GM10248 (cell line): Measurements from ENCODE around the gene HELZ.

Experiments used
- CTCF ChIA-PET: fragments of 300-600 bp; sonication (Branson Sonifier 250); formaldehyde crosslinking; extraction: SDS; loops from one replicate; lab custom pipeline; 2021; ENCODE audit warnings: antibody characterized with exemption; lab: Yijun Ruan, JAX
- POLR2A ChIA-PET: fragments of 350-650 bp; sonication (Branson Sonifier 250); formaldehyde crosslinking; extraction: SDS; loops from one replicate; lab custom pipeline; 2020; ENCODE audit warnings: antibody characterized with exemption; lab: Yijun Ruan, JAX
- DNase-seq: peaks from one replicate; pipeline ENCODE4 v3.0.0; 2012; ENCODE audit errors: extremely low spot score
- TF ChIP-seq, protein P1 (sequence below): IDR thresholded peaks from 2 replicates; pipeline ENCODE4 v1.5.1; 2012; ENCODE audit warnings: mild to moderate bottlenecking, low read depth; ENCODE audit errors: extremely low read depth, missing control alignments, control extremely low read depth

Gene HELZ

DNA sequence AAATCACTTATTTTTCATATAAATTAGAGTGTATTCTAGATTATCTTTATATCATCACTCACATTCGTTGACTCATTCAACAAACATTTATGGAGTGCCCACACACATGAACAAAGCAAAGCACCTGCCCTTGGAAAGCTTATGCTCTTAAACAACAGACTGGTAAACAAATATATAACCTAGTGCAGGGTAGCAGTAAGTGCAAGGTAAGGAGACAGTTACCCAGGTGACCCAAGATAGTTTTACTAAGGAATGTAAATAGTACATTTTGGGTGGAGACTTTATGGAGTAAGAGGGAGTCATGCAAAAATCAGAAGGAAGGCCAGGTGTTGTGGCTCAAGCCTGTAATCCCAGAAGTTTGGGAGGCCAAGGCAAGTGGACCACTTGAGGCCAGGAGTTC lies 40.4 kb upstream of the HELZ start:
- DNase-seq: no peak
- ChIA-PET CTCF (interaction anchor here (0.9 to 2.2 kb wide), 5 partner anchors 9 to 64 kb away, joined by 3 to 8 read pairs (median 3); no protein-coding TSS in a partner anchor), POLR2A (no interaction called here)
- TF ChIP-seq, protein P1, sequence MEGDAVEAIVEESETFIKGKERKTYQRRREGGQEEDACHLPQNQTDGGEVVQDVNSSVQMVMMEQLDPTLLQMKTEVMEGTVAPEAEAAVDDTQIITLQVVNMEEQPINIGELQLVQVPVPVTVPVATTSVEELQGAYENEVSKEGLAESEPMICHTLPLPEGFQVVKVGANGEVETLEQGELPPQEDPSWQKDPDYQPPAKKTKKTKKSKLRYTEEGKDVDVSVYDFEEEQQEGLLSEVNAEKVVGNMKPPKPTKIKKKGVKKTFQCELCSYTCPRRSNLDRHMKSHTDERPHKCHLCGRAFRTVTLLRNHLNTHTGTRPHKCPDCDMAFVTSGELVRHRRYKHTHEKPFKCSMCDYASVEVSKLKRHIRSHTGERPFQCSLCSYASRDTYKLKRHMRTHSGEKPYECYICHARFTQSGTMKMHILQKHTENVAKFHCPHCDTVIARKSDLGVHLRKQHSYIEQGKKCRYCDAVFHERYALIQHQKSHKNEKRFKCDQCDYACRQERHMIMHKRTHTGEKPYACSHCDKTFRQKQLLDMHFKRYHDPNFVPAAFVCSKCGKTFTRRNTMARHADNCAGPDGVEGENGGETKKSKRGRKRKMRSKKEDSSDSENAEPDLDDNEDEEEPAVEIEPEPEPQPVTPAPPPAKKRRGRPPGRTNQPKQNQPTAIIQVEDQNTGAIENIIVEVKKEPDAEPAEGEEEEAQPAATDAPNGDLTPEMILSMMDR: no peak

- POLR2A ChIA-PET: no interaction called here
- CTCF ChIA-PET: interaction anchor here (1.0 to 2.2 kb wide), 2 partner anchors 10 to 25 kb away, joined by 3 to 8 read pairs; no protein-coding TSS in a partner anchor
- TF ChIP-seq, protein P1: no peak
- DNase-seq: no peak
Measured at GRCh38 chr17:67283731-67284516, 38.9 kb upstream of the HELZ start.

DNA sequence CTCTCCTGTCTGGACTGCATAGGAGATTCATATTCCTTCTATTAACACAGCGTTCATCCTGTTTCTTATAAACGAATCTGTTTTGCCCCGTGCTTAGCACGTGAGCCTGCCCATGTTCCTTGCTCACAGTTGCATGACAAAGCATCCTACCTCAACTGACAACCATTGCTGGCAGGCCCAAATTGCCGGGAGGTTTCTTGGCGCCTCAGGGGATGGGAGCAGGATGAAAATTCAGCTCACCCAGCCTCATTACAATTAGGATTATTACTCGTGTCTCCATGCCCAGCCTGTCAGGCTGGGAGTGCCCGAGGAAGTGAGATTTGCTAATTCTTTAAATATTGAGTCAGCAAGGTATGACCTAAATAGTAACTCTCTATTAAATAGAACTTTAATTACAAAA lies 36.7 kb upstream of the HELZ start:
- POLR2A ChIA-PET: no interaction called here
- CTCF ChIA-PET: interaction anchor here (1.3 to 1.5 kb wide), 2 partner anchors 9 to 12 kb away, joined by 4 read pairs; no protein-coding TSS in a partner anchor
- DNase-seq: no peak
- TF ChIP-seq, protein P1: no peak

DNA sequence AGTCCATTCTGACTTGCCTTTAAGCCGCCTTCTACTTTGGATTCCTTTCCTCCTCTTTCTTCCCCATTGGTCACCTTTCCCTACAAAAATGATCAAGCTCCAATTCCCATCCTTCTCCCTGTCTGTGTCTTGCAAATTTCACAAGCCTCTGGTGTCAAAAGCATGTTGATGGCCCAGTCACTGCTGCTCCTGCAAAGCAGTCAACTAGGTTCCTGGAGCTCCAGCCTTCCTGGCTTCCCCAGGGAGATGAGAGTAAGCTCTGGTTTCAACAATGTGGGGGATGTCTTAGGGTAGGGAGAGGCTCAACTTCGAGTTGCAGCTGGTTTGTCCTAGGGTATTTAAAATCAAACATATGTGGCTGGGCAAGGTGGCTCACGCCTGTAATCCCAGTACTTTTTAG lies 36.1 kb upstream of the HELZ start:
- POLR2A ChIA-PET: no interaction called here
- TF ChIP-seq, protein P1: no peak
- CTCF ChIA-PET: interaction anchor here (1.3 to 1.5 kb wide), 2 partner anchors 9 to 13 kb away, joined by 4 read pairs; no protein-coding TSS in a partner anchor
- DNase-seq: no peak

GRCh38 chr17:67280279-67280678 lies 35.3 kb upstream of the HELZ start:
- no peak for DNase-seq
- CTCF ChIA-PET: no interaction called here
- POLR2A ChIA-PET: no interaction called here

GRCh38 chr17:67279115-67279514 lies 34.1 kb upstream of the HELZ start:
- ChIA-PET CTCF (interaction anchor here (0.8 kb wide), 1 partner anchor 13 kb away, joined by 3 read pairs; no protein-coding TSS in a partner anchor), POLR2A (no interaction called here)
- TF ChIP-seq, protein P1: no peak
- no peak for DNase-seq

More at GRCh38 chr17:67280279-67280678, 35.3 kb upstream of the HELZ start:
- TF ChIP-seq, protein P1: no peak
